MM.1S (cell line): Measurements from ENCODE around the gene CD46.

ENCODE experiments used
- EZH2 ChIP-seq: fragments of 300-600 bp; sonication (generic); optimal IDR thresholded peaks from 2 replicates; pipeline ENCODE3; 2017; ENCODE audit warnings: low read depth, mild to moderate bottlenecking, antibody characterized with exemption, low read length, mixed read lengths
- EZH2phosphoT487 ChIP-seq: fragments of 300-600 bp; sonication (generic); IDR thresholded peaks from 2 replicates; pipeline ENCODE4 v1.6.1; 2018; ENCODE audit warnings: antibody characterized with exemption, low read length
- TF ChIP-seq, protein P1 (sequence below): fragments of 300-600 bp; sonication (generic); IDR thresholded peaks from 2 replicates; pipeline ENCODE4 v1.5.1; 2016; ENCODE audit warnings: antibody characterized with exemption, low read length, mixed read lengths

GRCh38 chr1:207841293-207841692 is 89.4 kb downstream of the CD46 start:
- TF ChIP-seq, protein P1, sequence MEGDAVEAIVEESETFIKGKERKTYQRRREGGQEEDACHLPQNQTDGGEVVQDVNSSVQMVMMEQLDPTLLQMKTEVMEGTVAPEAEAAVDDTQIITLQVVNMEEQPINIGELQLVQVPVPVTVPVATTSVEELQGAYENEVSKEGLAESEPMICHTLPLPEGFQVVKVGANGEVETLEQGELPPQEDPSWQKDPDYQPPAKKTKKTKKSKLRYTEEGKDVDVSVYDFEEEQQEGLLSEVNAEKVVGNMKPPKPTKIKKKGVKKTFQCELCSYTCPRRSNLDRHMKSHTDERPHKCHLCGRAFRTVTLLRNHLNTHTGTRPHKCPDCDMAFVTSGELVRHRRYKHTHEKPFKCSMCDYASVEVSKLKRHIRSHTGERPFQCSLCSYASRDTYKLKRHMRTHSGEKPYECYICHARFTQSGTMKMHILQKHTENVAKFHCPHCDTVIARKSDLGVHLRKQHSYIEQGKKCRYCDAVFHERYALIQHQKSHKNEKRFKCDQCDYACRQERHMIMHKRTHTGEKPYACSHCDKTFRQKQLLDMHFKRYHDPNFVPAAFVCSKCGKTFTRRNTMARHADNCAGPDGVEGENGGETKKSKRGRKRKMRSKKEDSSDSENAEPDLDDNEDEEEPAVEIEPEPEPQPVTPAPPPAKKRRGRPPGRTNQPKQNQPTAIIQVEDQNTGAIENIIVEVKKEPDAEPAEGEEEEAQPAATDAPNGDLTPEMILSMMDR = no peak
- TF ChIP-seq EZH2 = no peak
- no peak for TF ChIP-seq EZH2phosphoT487
